Measurements from ENCODE around the gene ENOX2. TPM values are rescaled to one million over a fixed set of nuclear protein-coding genes. Genes with fewer than 3 reads are reported as not detected.

ENOX2 gene
- total RNA-seq, 4 donors from 2014 or later, result 1.5 to 10.4 (median 4.6) TPM

DNA sequence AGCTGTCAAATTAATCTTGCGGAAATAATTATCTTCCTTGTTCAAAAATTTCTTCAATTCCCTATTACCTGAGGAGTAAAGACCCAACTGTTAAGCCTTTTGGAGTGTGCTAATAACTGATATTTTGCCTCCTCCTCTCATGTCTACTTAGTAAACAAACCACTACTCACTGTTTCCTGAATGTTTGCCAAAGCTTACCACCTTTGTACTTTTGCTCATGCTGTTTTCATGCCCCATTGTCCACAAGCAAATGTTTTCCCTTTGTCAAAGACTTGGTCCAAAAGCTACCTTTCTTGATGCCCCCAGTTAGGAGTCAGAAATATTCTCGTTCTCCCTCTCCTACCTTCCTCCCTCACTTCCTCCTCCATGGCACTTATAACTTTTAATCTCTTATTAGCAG is 226.1 kb downstream of the ENOX2 start:
- no peak for DNase-seq
- no peaks in the 10 kb centered on the region for H3K27me3 ChIP-seq
- in situ Hi-C loops (cut with MboI; ENCODE audit: low pct_ligation_motif_present in 1 of 4, low pct_unique_long_range_greater_than_20kb in 1 of 4, low sequenced_read_pairs in 3 of 4) (no loop called here), intact Hi-C loops (cut with DNase I; ENCODE audit: low total_unique reads) (no loop called here)
- no peaks in the 10 kb centered on the region for H3K36me3 ChIP-seq
- H3K4me3 ChIP-seq, result no peak overlapping the region
- no peaks in the 10 kb centered on the region for H3K4me1 ChIP-seq
- WGBS, 2 donors (ENCODE audit: low coverage in 1 of 2), result 73 to 100% methylated on average over 1 to 2 of the region's 2 CpGs
- TF ChIP-seq, protein P1, sequence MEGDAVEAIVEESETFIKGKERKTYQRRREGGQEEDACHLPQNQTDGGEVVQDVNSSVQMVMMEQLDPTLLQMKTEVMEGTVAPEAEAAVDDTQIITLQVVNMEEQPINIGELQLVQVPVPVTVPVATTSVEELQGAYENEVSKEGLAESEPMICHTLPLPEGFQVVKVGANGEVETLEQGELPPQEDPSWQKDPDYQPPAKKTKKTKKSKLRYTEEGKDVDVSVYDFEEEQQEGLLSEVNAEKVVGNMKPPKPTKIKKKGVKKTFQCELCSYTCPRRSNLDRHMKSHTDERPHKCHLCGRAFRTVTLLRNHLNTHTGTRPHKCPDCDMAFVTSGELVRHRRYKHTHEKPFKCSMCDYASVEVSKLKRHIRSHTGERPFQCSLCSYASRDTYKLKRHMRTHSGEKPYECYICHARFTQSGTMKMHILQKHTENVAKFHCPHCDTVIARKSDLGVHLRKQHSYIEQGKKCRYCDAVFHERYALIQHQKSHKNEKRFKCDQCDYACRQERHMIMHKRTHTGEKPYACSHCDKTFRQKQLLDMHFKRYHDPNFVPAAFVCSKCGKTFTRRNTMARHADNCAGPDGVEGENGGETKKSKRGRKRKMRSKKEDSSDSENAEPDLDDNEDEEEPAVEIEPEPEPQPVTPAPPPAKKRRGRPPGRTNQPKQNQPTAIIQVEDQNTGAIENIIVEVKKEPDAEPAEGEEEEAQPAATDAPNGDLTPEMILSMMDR (IDR thresholded peaks at IDR 0.05), result no peak
- no peak overlapping the region for H3K27ac ChIP-seq
- H3K9me3 ChIP-seq, result no peaks in the 10 kb centered on the region

DNA sequence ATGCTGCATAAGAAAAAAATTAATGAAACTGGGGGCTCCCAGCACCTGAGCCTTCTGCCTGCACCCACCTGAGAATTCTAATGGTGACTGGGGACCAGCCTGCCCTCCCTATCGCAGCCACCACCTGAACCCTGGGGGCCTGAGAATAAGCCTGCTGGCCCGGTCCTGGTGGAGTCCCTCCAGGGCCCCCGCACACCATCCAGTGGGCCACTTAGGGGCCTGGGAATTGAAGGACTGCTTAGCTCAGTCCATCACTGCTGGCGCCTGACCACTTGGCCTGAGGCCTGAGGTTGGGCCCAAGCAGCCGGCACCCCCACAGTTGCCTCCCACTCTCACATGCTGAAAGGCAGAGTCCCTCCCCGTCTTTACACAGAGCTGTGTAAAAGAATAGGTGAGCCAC is 230.8 kb downstream of the ENOX2 start:
- WGBS, 2 donors (ENCODE audit: low coverage in 1 of 2), result 84% methylated on average over 6 of the region's 6 CpGs; no CpG with 5 or more reads in 1 of the 2 donors
- no peak overlapping the region for H3K27ac ChIP-seq
- H3K4me1 ChIP-seq, result no peaks in the 10 kb centered on the region
- H3K4me3 ChIP-seq, result no peak overlapping the region
- no peaks in the 10 kb centered on the region for H3K9me3 ChIP-seq
- intact Hi-C loops (cut with DNase I; ENCODE audit: low total_unique reads) (no loop called here), in situ Hi-C loops (cut with MboI; ENCODE audit: low pct_ligation_motif_present in 1 of 4, low pct_unique_long_range_greater_than_20kb in 1 of 4, low sequenced_read_pairs in 3 of 4) (no loop called here)
- DNase-seq, result no peak
- no peaks in the 10 kb centered on the region for H3K27me3 ChIP-seq
- TF ChIP-seq POLR2A (IDR thresholded peaks at IDR 0.05) (no peak), POLR2AphosphoS5 (IDR thresholded peaks at IDR 0.05) (no peak), EP300 (IDR thresholded peaks at IDR 0.05; ENCODE audit: low read depth) (no peak)
- TF ChIP-seq, protein P1 (IDR thresholded peaks at IDR 0.05), result no peak
- no peaks in the 10 kb centered on the region for H3K36me3 ChIP-seq

DNA sequence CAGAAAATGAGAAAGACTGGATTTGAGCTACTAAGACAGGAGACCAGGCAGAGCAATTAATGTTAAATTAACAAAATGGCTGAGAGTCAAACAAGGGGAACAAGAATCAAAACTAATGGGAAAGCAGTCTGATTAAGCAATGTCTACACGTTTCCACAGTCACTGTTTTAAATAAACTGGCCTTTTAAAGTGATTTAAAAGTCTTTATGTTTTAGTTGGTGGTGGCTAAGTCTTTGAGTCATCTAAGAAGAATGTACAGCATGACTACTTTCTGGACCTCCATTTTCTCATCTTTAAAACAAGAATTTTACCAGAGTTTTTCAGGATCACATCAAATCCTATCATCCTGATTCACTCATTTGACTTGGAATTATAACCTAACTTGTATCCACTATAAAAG is 233.8 kb downstream of the ENOX2 start:
- no peak for DNase-seq
- Histone ChIP-seq H3K36me3 (no peaks in the 10 kb centered on the region), H3K4me1 (no peaks in the 10 kb centered on the region), H3K9me3 (no peaks in the 10 kb centered on the region), H3K27ac (no peak overlapping the region), H3K4me3 (no peak overlapping the region), H3K27me3 (no peaks in the 10 kb centered on the region)
- 42 to 75% methylated on average over 1 of the region's 1 CpG for WGBS, 2 donors (ENCODE audit: low coverage in 1 of 2)
- intact Hi-C loops (cut with DNase I; ENCODE audit: low total_unique reads), result no loop called here
- no peak for TF ChIP-seq POLR2A (IDR thresholded peaks at IDR 0.05)
- TF ChIP-seq, protein P1 (IDR thresholded peaks at IDR 0.05), result no peak
- no peak for TF ChIP-seq EP300 (IDR thresholded peaks at IDR 0.05; ENCODE audit: low read depth)
- no peak for TF ChIP-seq POLR2AphosphoS5 (IDR thresholded peaks at IDR 0.05)
- in situ Hi-C loops (cut with MboI; ENCODE audit: low pct_ligation_motif_present in 1 of 4, low pct_unique_long_range_greater_than_20kb in 1 of 4, low sequenced_read_pairs in 3 of 4), result no loop called here

DNA sequence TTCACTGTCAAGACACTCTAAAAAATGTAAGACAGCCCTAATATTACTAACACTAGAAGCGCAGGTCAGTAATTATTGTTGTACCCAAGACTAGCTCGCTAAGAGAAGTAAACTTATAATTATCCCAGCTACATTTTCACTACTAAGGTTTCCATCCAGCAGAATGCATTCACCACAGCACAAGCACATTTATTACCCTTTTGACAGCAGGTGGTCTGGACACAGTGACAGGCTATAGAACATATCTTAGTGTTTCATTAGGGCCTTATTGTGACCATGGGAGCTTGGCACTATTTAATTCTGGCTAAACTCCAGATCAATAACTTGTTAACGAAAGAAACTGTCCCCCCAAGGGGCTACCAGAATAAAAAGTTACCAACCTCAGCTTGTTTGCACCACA is 237.7 kb downstream of the ENOX2 start:
- Histone ChIP-seq H3K4me1 (no peaks in the 10 kb centered on the region), H3K9me3 (no peaks in the 10 kb centered on the region), H3K4me3 (no peak overlapping the region), H3K36me3 (no peaks in the 10 kb centered on the region), H3K27me3 (no peaks in the 10 kb centered on the region), H3K27ac (no peak overlapping the region)
- no peak for TF ChIP-seq POLR2A (IDR thresholded peaks at IDR 0.05)
- no peak for TF ChIP-seq EP300 (IDR thresholded peaks at IDR 0.05; ENCODE audit: low read depth)
- TF ChIP-seq POLR2AphosphoS5 (IDR thresholded peaks at IDR 0.05), result no peak
- TF ChIP-seq, protein P1 (IDR thresholded peaks at IDR 0.05), result no peak
- intact Hi-C loops (cut with DNase I; ENCODE audit: low total_unique reads), result no loop called here
- no peak for DNase-seq
- WGBS, 2 donors (ENCODE audit: low coverage in 1 of 2), result 74 to 100% methylated on average over 2 to 3 of the region's 3 CpGs
- in situ Hi-C loops (cut with MboI; ENCODE audit: low pct_ligation_motif_present in 1 of 4, low pct_unique_long_range_greater_than_20kb in 1 of 4, low sequenced_read_pairs in 3 of 4), result no loop called here
